Endodermal cell (in vitro differentiated cells): ENCODE data around the gene MYO15B. TPM values are rescaled to one million over a fixed set of nuclear protein-coding genes. Genes with fewer than 3 reads are reported as not detected.
A peak's percentile ranks its signal among the peaks of the same experiment; 100 is the strongest.

ENCODE experiments used
- DNase-seq: peaks from one replicate; pipeline ENCODE4 v3.0.0-alpha.2; 2017
- H3K27ac ChIP-seq: 2 replicates; pipeline ENCODE4 v1.5.1; 2013; ENCODE audit warnings: mild to moderate bottlenecking, low read depth, low read length, moderate library complexity
- H3K27me3 ChIP-seq: 2 replicates; pipeline ENCODE4 v1.6.1; 2013; ENCODE audit warnings: mild to moderate bottlenecking, low read length, moderate library complexity; ENCODE audit not compliant: insufficient read depth, control insufficient read depth, poor library complexity, severe bottlenecking
- H3K36me3 ChIP-seq: 2 replicates; pipeline ENCODE4 v1.7.0; 2013; ENCODE audit warnings: mild to moderate bottlenecking, low read length, moderate library complexity; ENCODE audit not compliant: control insufficient read depth, insufficient read depth
- H3K4me1 ChIP-seq: one replicate; pipeline ENCODE4 v1.7.0; 2013; ENCODE audit warnings: low read length; ENCODE audit not compliant: control insufficient read depth, insufficient read depth
- H3K4me3 ChIP-seq: 2 replicates; pipeline ENCODE4 v1.5.1; 2013; ENCODE audit warnings: mild to moderate bottlenecking, low read length, moderate library complexity
- H3K9ac ChIP-seq: 2 replicates; pipeline ENCODE4 v1.6.1; 2013; ENCODE audit warnings: mild to moderate bottlenecking, low read length, moderate library complexity; ENCODE audit not compliant: poor library complexity, severe bottlenecking; ENCODE audit errors: extremely low read depth
- H3K9me3 ChIP-seq: 2 replicates; pipeline ENCODE4 v1.6.1; 2013; ENCODE audit warnings: mild to moderate bottlenecking, low read length, moderate library complexity; ENCODE audit not compliant: control insufficient read depth
- H3K27ac Mint-ChIP-seq: 2 replicates; pipeline ENCODE4 v1.8.0; 2020; ENCODE audit warnings: mixed read lengths
- H3K27me3 Mint-ChIP-seq: 2 replicates; pipeline ENCODE4 v1.8.0; 2021; ENCODE audit warnings: mild to moderate bottlenecking, mixed read lengths; ENCODE audit not compliant: insufficient read depth
- H3K36me3 Mint-ChIP-seq: 2 replicates; pipeline ENCODE4 v1.8.0; 2020; ENCODE audit warnings: low read depth, mixed read lengths
- H3K4me1 Mint-ChIP-seq: 2 replicates; pipeline ENCODE4 v1.8.0; 2020; ENCODE audit warnings: mixed read lengths
- H3K4me3 Mint-ChIP-seq: 2 replicates; pipeline ENCODE4 v1.8.0; 2020; ENCODE audit warnings: mild to moderate bottlenecking, moderate library complexity, mixed read lengths
- H3K9me3 Mint-ChIP-seq: 2 replicates; pipeline ENCODE4 v1.8.0; 2020; ENCODE audit warnings: mild to moderate bottlenecking, mixed read lengths
- CTCF ChIP-seq: fragments of 200-600 bp; sonication (generic); conservative IDR thresholded peaks from 2 replicates; pipeline ENCODE4 v1.5.0; 2021; ENCODE audit warnings: antibody characterized with exemption, mild to moderate bottlenecking
- WGBS, 2 experiments: methylation state at CpG; one replicate each; pipeline versions ENCODE4 v1.1.5 to v1.1.7; 2013; ENCODE audit warnings: missing lambda C conversion rate in 2 of 2, mixed read lengths in 1 of 2; ENCODE audit not compliant: insufficient coverage in 1 of 2, insufficient read length in 1 of 2; 5-methylcytosine and 5-hydroxymethylcytosine counted together
- total RNA-seq, 2 donors: library from RNA; stranded (reverse); fragmentation: NEBNext Ultra II Directional in 1 of 2; extraction: Animal tissue kit (Norgen Biotek cat#: 25700) in 1 of 2; gene quantifications; 2 replicates in 1 of 2; 3 replicates in 1 of 2; pipeline ENCODE4 v1.2.1, GENCODE V29; 2021

MYO15B gene
- total RNA-seq, 2 donors from 2014 or later, result 89.0 to 123 TPM

GRCh38 chr17:75612906-75613626 lies 25.5 kb downstream of the MYO15B start:
- DNase-seq, result no peak
- H3K4me1 Mint-ChIP-seq, result no peaks in the 10 kb centered on the region

GRCh38 chr17:75614006-75614405 lies 26.4 kb downstream of the MYO15B start:
- peak; percentile 90 for DNase-seq
- Mint-ChIP-seq H3K4me1 (no peaks in the 10 kb centered on the region), H3K4me3 (no peak overlapping the region), H3K9me3 (no peaks in the 10 kb centered on the region), H3K27ac (no peak overlapping the region), H3K36me3 (no peaks in the 10 kb centered on the region), H3K27me3 (no peaks in the 10 kb centered on the region)
- Histone ChIP-seq H3K9ac (no peak overlapping the region), H3K27ac (no peak overlapping the region), H3K4me1 (no peaks in the 10 kb centered on the region), H3K4me3 (no peak overlapping the region), H3K27me3 (no peaks in the 10 kb centered on the region), H3K36me3 (no peaks in the 10 kb centered on the region), H3K9me3 (no peaks in the 10 kb centered on the region)
- WGBS, 2 experiments, result 76 to 82% methylated on average over 5 to 12 of the region's 12 CpGs
- TF ChIP-seq CTCF, result peak; percentile 60

More at GRCh38 chr17:75612906-75613626, 25.5 kb downstream of the MYO15B start:
- Histone ChIP-seq H3K9me3 (no peaks in the 10 kb centered on the region), H3K27me3 (no peaks in the 10 kb centered on the region), H3K4me3 (no peak overlapping the region), H3K9ac (no peak overlapping the region), H3K36me3 (no peaks in the 10 kb centered on the region), H3K4me1 (no peaks in the 10 kb centered on the region), H3K27ac (no peak overlapping the region)
- H3K9me3 Mint-ChIP-seq, result no peaks in the 10 kb centered on the region
- WGBS, 2 experiments, result 82 to 86% methylated on average over 12 to 27 of the region's 27 CpGs
- H3K4me3 Mint-ChIP-seq, result no peak overlapping the region
- H3K27ac Mint-ChIP-seq, result no peak overlapping the region
- H3K27me3 Mint-ChIP-seq, result no peaks in the 10 kb centered on the region
- TF ChIP-seq CTCF, result no peak
- H3K36me3 Mint-ChIP-seq, result no peaks in the 10 kb centered on the region

- Mint-ChIP-seq H3K4me1 (no peaks in the 10 kb centered on the region), H3K27ac (no peak overlapping the region), H3K27me3 (no peaks in the 10 kb centered on the region), H3K4me3 (no peak overlapping the region), H3K9me3 (no peaks in the 10 kb centered on the region), H3K36me3 (no peaks in the 10 kb centered on the region)
- no peaks in the 10 kb centered on the region for H3K27me3 ChIP-seq
- H3K4me1 ChIP-seq, result no peaks in the 10 kb centered on the region
- WGBS, 2 experiments, result 90 to 95% methylated on average over 8 to 19 of the region's 19 CpGs
- H3K27ac ChIP-seq, result no peak overlapping the region
- no peak overlapping the region for H3K4me3 ChIP-seq
- H3K9me3 ChIP-seq, result no peaks in the 10 kb centered on the region
- TF ChIP-seq CTCF, result no peak
- no peaks in the 10 kb centered on the region for H3K36me3 ChIP-seq
- no peak overlapping the region for H3K9ac ChIP-seq
- no peak for DNase-seq
Observed at GRCh38 chr17:75614556-75615270, 27.1 kb downstream of the MYO15B start.
